ENCODE results near the gene KLRK1.
"Not testable (repeated sequence)": the region's sequence is repeated elsewhere in the genome, so short reads cannot be mapped to it uniquely, and the experiment has no call there.

DNA sequence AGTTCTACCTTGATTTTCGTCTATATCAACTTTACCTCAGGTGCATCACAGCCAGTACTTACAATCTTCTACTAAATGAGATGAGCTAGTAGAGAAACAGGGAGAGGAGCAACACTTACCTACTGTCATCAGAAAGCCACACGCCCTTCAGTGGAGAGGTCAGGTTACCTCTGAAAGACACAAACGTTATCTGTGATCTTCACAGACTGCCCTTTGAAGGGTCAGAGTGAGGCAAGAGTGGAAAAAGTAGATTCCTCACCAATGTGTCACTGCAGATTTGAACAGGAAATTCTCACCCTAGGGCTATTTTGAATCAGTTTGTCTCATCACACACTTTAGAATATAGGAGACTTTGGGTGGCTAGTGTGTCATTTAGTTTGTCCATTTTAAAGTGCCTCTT, 32.3 kb upstream of the KLRK1 start:
- TF ChIP-seq, protein P1, sequence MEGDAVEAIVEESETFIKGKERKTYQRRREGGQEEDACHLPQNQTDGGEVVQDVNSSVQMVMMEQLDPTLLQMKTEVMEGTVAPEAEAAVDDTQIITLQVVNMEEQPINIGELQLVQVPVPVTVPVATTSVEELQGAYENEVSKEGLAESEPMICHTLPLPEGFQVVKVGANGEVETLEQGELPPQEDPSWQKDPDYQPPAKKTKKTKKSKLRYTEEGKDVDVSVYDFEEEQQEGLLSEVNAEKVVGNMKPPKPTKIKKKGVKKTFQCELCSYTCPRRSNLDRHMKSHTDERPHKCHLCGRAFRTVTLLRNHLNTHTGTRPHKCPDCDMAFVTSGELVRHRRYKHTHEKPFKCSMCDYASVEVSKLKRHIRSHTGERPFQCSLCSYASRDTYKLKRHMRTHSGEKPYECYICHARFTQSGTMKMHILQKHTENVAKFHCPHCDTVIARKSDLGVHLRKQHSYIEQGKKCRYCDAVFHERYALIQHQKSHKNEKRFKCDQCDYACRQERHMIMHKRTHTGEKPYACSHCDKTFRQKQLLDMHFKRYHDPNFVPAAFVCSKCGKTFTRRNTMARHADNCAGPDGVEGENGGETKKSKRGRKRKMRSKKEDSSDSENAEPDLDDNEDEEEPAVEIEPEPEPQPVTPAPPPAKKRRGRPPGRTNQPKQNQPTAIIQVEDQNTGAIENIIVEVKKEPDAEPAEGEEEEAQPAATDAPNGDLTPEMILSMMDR (tag by site-specific recombination; IDR thresholded peaks at IDR 0.05), result not testable (repeated sequence)
- TF ChIP-seq YY1 (tag by site-specific recombination; IDR thresholded peaks at IDR 0.05); MYNN (tag by site-specific recombination; IDR thresholded peaks at IDR 0.05; ENCODE audit: borderline replicate concordance); ZNF292 (tag by site-specific recombination; IDR thresholded peaks at IDR 0.05; ENCODE audit: borderline replicate concordance, low read depth); ZNF670 (tag by site-specific recombination; IDR thresholded peaks at IDR 0.05; ENCODE audit: low read depth); TCF7L2 (IDR thresholded peaks at IDR 0.05; ENCODE audit: borderline replicate concordance, low read depth, low read length); SP2 (tag by site-specific recombination; IDR thresholded peaks at IDR 0.05); ZNF596 (tag by site-specific recombination; IDR thresholded peaks at IDR 0.05): not testable (repeated sequence)
- TF ChIP-seq, protein P2, sequence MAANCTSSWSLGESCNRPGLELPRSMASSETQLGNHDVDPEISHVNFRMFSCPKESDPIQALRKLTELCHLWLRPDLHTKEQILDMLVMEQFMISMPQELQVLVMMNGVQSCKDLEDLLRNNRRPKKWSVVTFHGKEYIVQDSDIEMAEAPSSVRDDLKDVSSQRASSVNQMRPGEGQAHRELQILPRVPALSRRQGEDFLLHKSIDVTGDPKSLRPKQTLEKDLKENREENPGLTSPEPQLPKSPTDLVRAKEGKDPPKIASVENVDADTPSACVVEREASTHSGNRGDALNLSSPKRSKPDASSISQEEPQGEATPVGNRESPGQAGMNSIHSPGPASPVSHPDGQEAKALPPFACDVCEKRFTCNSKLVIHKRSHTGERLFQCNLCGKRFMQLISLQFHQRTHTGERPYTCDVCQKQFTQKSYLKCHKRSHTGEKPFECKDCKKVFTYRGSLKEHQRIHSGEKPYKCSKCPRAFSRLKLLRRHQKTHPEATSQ (tag by site-specific recombination; IDR thresholded peaks at IDR 0.05), result not testable (repeated sequence)
- TF ChIP-seq, protein P3, sequence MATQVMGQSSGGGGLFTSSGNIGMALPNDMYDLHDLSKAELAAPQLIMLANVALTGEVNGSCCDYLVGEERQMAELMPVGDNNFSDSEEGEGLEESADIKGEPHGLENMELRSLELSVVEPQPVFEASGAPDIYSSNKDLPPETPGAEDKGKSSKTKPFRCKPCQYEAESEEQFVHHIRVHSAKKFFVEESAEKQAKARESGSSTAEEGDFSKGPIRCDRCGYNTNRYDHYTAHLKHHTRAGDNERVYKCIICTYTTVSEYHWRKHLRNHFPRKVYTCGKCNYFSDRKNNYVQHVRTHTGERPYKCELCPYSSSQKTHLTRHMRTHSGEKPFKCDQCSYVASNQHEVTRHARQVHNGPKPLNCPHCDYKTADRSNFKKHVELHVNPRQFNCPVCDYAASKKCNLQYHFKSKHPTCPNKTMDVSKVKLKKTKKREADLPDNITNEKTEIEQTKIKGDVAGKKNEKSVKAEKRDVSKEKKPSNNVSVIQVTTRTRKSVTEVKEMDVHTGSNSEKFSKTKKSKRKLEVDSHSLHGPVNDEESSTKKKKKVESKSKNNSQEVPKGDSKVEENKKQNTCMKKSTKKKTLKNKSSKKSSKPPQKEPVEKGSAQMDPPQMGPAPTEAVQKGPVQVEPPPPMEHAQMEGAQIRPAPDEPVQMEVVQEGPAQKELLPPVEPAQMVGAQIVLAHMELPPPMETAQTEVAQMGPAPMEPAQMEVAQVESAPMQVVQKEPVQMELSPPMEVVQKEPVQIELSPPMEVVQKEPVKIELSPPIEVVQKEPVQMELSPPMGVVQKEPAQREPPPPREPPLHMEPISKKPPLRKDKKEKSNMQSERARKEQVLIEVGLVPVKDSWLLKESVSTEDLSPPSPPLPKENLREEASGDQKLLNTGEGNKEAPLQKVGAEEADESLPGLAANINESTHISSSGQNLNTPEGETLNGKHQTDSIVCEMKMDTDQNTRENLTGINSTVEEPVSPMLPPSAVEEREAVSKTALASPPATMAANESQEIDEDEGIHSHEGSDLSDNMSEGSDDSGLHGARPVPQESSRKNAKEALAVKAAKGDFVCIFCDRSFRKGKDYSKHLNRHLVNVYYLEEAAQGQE (tag by site-specific recombination; IDR thresholded peaks at IDR 0.05), result not testable (repeated sequence)
- TF ChIP-seq, protein P4, sequence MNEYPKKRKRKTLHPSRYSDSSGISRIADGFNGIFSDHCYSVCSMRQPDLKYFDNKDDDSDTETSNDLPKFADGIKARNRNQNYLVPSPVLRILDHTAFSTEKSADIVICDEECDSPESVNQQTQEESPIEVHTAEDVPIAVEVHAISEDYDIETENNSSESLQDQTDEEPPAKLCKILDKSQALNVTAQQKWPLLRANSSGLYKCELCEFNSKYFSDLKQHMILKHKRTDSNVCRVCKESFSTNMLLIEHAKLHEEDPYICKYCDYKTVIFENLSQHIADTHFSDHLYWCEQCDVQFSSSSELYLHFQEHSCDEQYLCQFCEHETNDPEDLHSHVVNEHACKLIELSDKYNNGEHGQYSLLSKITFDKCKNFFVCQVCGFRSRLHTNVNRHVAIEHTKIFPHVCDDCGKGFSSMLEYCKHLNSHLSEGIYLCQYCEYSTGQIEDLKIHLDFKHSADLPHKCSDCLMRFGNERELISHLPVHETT (tag by site-specific recombination; IDR thresholded peaks at IDR 0.05), result not testable (repeated sequence)

Measured in HEK293 (cell line).